Breast epithelium (tissue), 3 donors: ENCODE results near the gene SOX11.

ENCODE experiments used
- POLR2A ChIP-seq: fragments of 450-650 bp; IDR thresholded peaks from one replicate; pipeline ENCODE4 v1.6.1; 2016; ENCODE audit warnings: antibody characterized with exemption, mild to moderate bottlenecking, moderate library complexity
- POLR2AphosphoS5 ChIP-seq, 3 donors: sonication (generic); formaldehyde crosslinking; IDR thresholded peaks; one replicate each; pipeline ENCODE4 v1.6.1; 2017; ENCODE audit warnings: antibody characterized with exemption in 3 of 3
- TF ChIP-seq, protein P1 (sequence below), 3 donors: fragments of 450-650 bp; IDR thresholded peaks; one replicate each; pipeline ENCODE4 v1.5.1; 2016 to 2017; ENCODE audit warnings: antibody characterized with exemption in 3 of 3, mild to moderate bottlenecking in 3 of 3, moderate library complexity in 3 of 3

DNA sequence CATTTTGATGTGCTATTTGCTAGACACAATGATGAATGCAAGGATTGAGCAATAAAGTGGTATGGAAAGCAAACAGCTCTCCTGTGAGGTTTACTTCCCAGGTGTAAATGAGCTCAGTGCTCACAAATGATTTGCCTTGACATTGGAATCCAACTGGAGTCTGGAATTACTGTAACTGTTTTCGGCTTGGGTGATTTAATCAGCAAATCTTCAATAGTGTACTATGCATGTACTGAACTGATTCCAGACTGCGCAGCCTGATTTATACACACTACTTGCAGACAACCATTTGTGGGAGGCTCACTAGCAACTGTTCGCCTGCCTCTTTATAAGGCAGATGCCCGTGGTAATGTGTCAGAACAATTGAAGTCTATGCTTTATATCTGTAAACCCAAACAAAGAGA, 27.9 kb upstream of the SOX11 start:
- TF ChIP-seq, protein P1, sequence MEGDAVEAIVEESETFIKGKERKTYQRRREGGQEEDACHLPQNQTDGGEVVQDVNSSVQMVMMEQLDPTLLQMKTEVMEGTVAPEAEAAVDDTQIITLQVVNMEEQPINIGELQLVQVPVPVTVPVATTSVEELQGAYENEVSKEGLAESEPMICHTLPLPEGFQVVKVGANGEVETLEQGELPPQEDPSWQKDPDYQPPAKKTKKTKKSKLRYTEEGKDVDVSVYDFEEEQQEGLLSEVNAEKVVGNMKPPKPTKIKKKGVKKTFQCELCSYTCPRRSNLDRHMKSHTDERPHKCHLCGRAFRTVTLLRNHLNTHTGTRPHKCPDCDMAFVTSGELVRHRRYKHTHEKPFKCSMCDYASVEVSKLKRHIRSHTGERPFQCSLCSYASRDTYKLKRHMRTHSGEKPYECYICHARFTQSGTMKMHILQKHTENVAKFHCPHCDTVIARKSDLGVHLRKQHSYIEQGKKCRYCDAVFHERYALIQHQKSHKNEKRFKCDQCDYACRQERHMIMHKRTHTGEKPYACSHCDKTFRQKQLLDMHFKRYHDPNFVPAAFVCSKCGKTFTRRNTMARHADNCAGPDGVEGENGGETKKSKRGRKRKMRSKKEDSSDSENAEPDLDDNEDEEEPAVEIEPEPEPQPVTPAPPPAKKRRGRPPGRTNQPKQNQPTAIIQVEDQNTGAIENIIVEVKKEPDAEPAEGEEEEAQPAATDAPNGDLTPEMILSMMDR (IDR thresholded peaks at IDR 0.05) = no peak
- TF ChIP-seq POLR2AphosphoS5 (IDR thresholded peaks at IDR 0.05) = no peak
- no peak for TF ChIP-seq POLR2A
